ENCODE data around the gene SERPINB8.

Gene SERPINB8

GRCh38 chr18:63965716-63966330 lies 4.1 kb upstream of the SERPINB8 start:
- no peak for DNase-seq (ENCODE audit: low read depth in 2 of 2)

GRCh38 chr18:63970809-63971205 lies 926 bp downstream of the SERPINB8 start:
- no peak for DNase-seq (ENCODE audit: low read depth in 2 of 2)

GRCh38 chr18:63971320-63972001 lies 1.6 kb downstream of the SERPINB8 start:
- DNase-seq (ENCODE audit: low read depth in 2 of 2): no peak

GRCh38 chr18:63972002-63972376 lies 2.1 kb downstream of the SERPINB8 start:
- DNase-seq (ENCODE audit: low read depth in 2 of 2): no peak

- no peak for DNase-seq (ENCODE audit: low read depth in 2 of 2)
These were observed 5.1 kb downstream of the SERPINB8 start for GRCh38 chr18:63974991-63975390.

GRCh38 chr18:63975628-63976027 lies 5.7 kb downstream of the SERPINB8 start:
- DNase-seq (ENCODE audit: low read depth in 2 of 2): no peak

- DNase-seq (ENCODE audit: low read depth in 2 of 2): no peak
These were observed 7.2 kb downstream of the SERPINB8 start for GRCh38 chr18:63977040-63977439.

- no peak for DNase-seq (ENCODE audit: low read depth in 2 of 2)
These were observed 9.6 kb downstream of the SERPINB8 start for GRCh38 chr18:63979409-63979920.

GRCh38 chr18:63980027-63980426 lies 10.1 kb downstream of the SERPINB8 start:
- DNase-seq (ENCODE audit: low read depth in 2 of 2): no peak

- DNase-seq (ENCODE audit: low read depth in 2 of 2): no peak
These were observed 11.1 kb downstream of the SERPINB8 start for GRCh38 chr18:63980896-63981460.

GRCh38 chr18:63981719-63982118 lies 11.8 kb downstream of the SERPINB8 start:
- DNase-seq (ENCODE audit: low read depth in 2 of 2): no peak

- DNase-seq (ENCODE audit: low read depth in 2 of 2): no peak
These were observed 12.5 kb downstream of the SERPINB8 start for GRCh38 chr18:63982361-63982760.

GRCh38 chr18:63986885-63987284 lies 17.0 kb downstream of the SERPINB8 start:
- no peak for DNase-seq (ENCODE audit: low read depth in 2 of 2)

- no peak for DNase-seq (ENCODE audit: low read depth in 2 of 2)
These were observed 17.9 kb downstream of the SERPINB8 start for GRCh38 chr18:63987743-63988142.

- no peak for DNase-seq (ENCODE audit: low read depth in 2 of 2)
These were observed 22.9 kb downstream of the SERPINB8 start for GRCh38 chr18:63992751-63993150.

- DNase-seq (ENCODE audit: low read depth in 2 of 2): no peak
These were observed 25.0 kb downstream of the SERPINB8 start for GRCh38 chr18:63994783-63995399.

- no peak for DNase-seq (ENCODE audit: low read depth in 2 of 2)
These were observed 27.2 kb downstream of the SERPINB8 start for GRCh38 chr18:63997041-63997440.

- no peak for DNase-seq (ENCODE audit: low read depth in 2 of 2)
These were observed 27.7 kb downstream of the SERPINB8 start for GRCh38 chr18:63997606-63998005.

GRCh38 chr18:63999871-64000270 lies 30.0 kb downstream of the SERPINB8 start:
- no peak for DNase-seq (ENCODE audit: low read depth in 2 of 2)

GRCh38 chr18:64002581-64002980 lies 32.7 kb downstream of the SERPINB8 start:
- DNase-seq (ENCODE audit: low read depth in 2 of 2): no peak

- no peak for DNase-seq (ENCODE audit: low read depth in 2 of 2)
These were observed 39.4 kb downstream of the SERPINB8 start for GRCh38 chr18:64009305-64009704.

GRCh38 chr18:64011513-64011912 lies 41.6 kb downstream of the SERPINB8 start:
- DNase-seq (ENCODE audit: low read depth in 2 of 2): no peak

- DNase-seq (ENCODE audit: low read depth in 2 of 2): no peak
These were observed 48.0 kb downstream of the SERPINB8 start for GRCh38 chr18:64017870-64018269.

All from stimulated activated CD8-positive, alpha-beta memory T cell treated with anti-CD3 and anti-CD28 coated beads, Interleukin-7, amount 100 ng/mL, for 1 hour (primary cell).